ENCODE results near the gene ASXL1. TPM values are rescaled to one million over a fixed set of nuclear protein-coding genes. Genes with fewer than 3 reads are reported as not detected.

The ASXL1 gene
- total and polyA plus RNA-seq, 9 of the 15 experiments (the other 6 are each of a cell fraction or from before 2014, with no cell fraction given) = 6.5 to 65.3 (median 32.3) TPM

DNA sequence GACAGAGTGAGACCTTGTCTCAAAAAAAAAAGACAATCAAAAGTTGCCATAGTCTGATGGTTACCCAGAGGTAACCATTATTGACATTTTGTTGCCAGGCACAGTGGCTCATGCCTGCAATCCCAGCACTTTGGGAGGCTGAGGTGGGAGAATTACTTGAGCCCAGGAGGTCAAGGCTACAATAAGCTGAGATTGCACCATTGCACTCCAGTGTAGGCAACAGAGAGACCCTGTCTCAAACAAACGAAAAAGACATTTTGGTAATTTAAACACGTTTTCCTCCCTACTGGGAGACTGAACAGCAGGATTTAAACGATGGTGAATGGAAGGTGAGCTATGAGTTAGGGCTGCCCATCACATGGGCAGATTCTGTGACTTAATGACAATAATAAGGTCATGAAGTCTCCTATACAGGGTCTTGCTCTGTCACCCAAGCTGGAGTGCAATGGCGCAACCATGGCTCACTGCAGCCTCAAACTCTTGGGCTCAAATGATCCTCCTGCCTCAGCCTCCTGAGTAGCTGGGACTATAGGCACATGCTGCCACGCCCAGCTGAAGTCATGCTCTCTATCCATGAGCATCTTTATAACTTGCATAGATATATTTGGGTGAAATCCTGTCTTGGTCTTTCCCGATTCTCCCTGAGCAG, 4.2 kb upstream of the ASXL1 start (continued):
- TF ChIP-seq, protein P1, sequence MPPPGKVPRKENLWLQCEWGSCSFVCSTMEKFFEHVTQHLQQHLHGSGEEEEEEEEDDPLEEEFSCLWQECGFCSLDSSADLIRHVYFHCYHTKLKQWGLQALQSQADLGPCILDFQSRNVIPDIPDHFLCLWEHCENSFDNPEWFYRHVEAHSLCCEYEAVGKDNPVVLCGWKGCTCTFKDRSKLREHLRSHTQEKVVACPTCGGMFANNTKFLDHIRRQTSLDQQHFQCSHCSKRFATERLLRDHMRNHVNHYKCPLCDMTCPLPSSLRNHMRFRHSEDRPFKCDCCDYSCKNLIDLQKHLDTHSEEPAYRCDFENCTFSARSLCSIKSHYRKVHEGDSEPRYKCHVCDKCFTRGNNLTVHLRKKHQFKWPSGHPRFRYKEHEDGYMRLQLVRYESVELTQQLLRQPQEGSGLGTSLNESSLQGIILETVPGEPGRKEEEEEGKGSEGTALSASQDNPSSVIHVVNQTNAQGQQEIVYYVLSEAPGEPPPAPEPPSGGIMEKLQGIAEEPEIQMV (tag; conservative IDR thresholded peaks at IDR 0.05; ENCODE audit: low read depth) = no peak

DNA sequence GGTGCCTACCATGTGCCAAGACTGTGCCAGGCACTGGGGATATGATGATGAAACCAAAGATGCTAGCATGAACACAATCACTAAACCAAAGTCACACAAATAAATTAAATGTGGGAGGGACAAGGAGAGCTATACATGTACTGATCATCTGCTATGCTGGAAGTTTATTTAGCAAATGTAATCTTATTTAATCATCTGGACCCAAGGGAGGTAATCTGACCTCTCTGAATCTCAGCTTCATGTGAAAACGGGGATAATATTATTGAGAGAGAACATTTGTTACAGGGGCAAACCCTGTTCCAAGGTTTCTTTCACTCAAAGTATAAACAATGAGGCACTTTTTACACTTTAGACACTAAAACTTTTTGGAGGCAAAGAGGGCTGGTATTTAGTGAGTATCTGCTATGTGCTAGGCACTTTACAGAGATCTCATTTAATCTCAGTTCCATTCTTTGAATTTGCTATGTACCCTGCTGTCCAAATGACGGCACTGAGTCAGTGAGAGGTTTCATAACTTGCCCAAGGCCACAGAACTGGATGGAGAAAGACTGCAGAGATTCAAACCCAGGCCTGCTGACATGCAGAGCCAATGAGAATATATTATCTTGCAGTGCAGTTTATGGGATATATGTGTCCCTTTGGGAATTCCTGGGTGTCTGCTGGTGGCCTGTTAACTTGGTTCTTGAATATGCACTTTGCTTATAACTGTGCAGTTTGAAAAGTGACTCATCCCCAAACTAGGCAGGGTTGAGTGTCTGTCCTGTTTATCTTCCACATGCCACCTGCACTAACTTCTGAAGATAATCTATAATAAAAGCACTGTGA, 3.3 kb upstream of the ASXL1 start:
- no peak overlapping the region; the same call in 2 of the 3 replicates for H3K27ac ChIP-seq (ENCODE audit: extremely low read depth, low read depth, low read length)
- TF ChIP-seq BRF1 (IDR thresholded peaks at IDR 0.05; ENCODE audit: borderline replicate concordance, extremely low read depth, insufficient read length) = no peak
- TF ChIP-seq KLF16 (IDR thresholded peaks at IDR 0.05) = peak; percentile 22; the same call in 1 of the 2 replicates
- TF ChIP-seq BHLHE40 (IDR thresholded peaks at IDR 0.05; ENCODE audit: low read length) = no peak
- TF ChIP-seq SMARCC2 (IDR thresholded peaks at IDR 0.05; ENCODE audit: low read depth) = peak; percentile 59; the same call in 1 of the 2 replicates
- peak; percentile 51 for TF ChIP-seq TAL1 (IDR thresholded peaks at IDR 0.05)
- no peak for TF ChIP-seq SAFB2 (IDR thresholded peaks at IDR 0.05; ENCODE audit: borderline replicate concordance, low read depth, low read length, severe bottlenecking)
- peak; percentile 43; the same call in 1 of the 2 replicates for TF ChIP-seq EP300 (IDR thresholded peaks at IDR 0.05; ENCODE audit: low read length)
- TF ChIP-seq JUN (IDR thresholded peaks at IDR 0.05; ENCODE audit: borderline replicate concordance, low read depth, low read length) = peak; percentile 68; the same call in 1 of the 2 replicates
- TF ChIP-seq JUN (CRISPR knock-in tag; IDR thresholded peaks at IDR 0.05; ENCODE audit: borderline replicate concordance) = no peak
- no peak for TF ChIP-seq ZNF589 (CRISPR knock-in tag; IDR thresholded peaks at IDR 0.05; ENCODE audit: low read depth)
- TF ChIP-seq SUPT5H (IDR thresholded peaks at IDR 0.05) = no peak
- TF ChIP-seq, protein P2, sequence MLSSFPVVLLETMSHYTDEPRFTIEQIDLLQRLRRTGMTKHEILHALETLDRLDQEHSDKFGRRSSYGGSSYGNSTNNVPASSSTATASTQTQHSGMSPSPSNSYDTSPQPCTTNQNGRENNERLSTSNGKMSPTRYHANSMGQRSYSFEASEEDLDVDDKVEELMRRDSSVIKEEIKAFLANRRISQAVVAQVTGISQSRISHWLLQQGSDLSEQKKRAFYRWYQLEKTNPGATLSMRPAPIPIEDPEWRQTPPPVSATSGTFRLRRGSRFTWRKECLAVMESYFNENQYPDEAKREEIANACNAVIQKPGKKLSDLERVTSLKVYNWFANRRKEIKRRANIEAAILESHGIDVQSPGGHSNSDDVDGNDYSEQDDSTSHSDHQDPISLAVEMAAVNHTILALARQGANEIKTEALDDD (IDR thresholded peaks at IDR 0.05) = peak; percentile 91
- TF ChIP-seq MYC (IDR thresholded peaks at IDR 0.05; ENCODE audit: low read depth, low read length) = 0 out of 2 replicates have a peak, but pooled peaks have one; percentile 16
- no peak for TF ChIP-seq MYC (CRISPR knock-in tag; IDR thresholded peaks at IDR 0.05; ENCODE audit: borderline replicate concordance, low read depth)
- no peak for TF ChIP-seq TBP (optimal IDR thresholded peaks at IDR 0.05; ENCODE audit: low read depth, low read length)
- TF ChIP-seq DIDO1 (tag; IDR thresholded peaks at IDR 0.05; ENCODE audit: low read depth) = no peak
- TF ChIP-seq NRF1 (conservative IDR thresholded peaks at IDR 0.05 in 1 of 2, IDR thresholded peaks at IDR 0.05 in 1 of 2) = no peak

More for the DNA sequence above, 3.3 kb upstream of the ASXL1 start:
- peaks cover 7% of the 10 kb centered on the region; the same call in 1 of the 3 replicates for H3K36me3 ChIP-seq (ENCODE audit: control insufficient read depth, insufficient read depth, low read length)
- DNase-seq (ENCODE audit: extremely low read depth in 1 of 4, low spot score in 3 of 4) (peak in 2 of 4 experiments; percentile 32 to 60), FAIRE-seq (peak; percentile 75), ATAC-seq (no peak)
- H4K20me1 ChIP-seq (replicated peaks; ENCODE audit: control insufficient read depth, insufficient read depth, low read length) = peaks cover 8% of the 10 kb centered on the region
- H3K4me2 ChIP-seq (ENCODE audit: insufficient read depth, low read length) = no peak overlapping the region
- no peak overlapping the region for H3K4me3 ChIP-seq
- H3K4me1 ChIP-seq (replicated peaks in 1 of 2; ENCODE audit: control insufficient read depth in 2 of 2, insufficient read depth in 2 of 2, low read length in 2 of 2) = peaks cover 3 to 21% of the 10 kb centered on the region in 2 experiments
- H3K27me3 ChIP-seq (ENCODE audit: control insufficient read depth in 2 of 2, insufficient read depth in 2 of 2, low read length in 2 of 2) = no peaks in the 10 kb centered on the region
- ChIA-PET CTCF (ENCODE audit: low intra/inter-chr PET ratio) (no interaction called here), POLR2A (interaction anchor here (0.7 to 2.8 kb wide), 4 partner anchors 10 to 22 kb away, joined by 3 to 10 read pairs (median 4); no protein-coding TSS in a partner anchor)
- no peaks in the 10 kb centered on the region for H3K9me3 ChIP-seq (replicated peaks; ENCODE audit: control insufficient read depth, insufficient read depth, low read depth, low read length)
- H3K9ac ChIP-seq (ENCODE audit: insufficient read depth in 1 of 2, low read depth in 2 of 2, low read length in 2 of 2) = no peak overlapping the region
- intact Hi-C loops (cut with micrococcal nuclease) = loop anchor here (5.0 to 10.0 kb wide), 3 partner anchors 82 to 227 kb away; partner anchors contain the start of genes PLAGL2 and POFUT1
- no TSS peak for BruUV-seq (replicated peaks)
- H3K79me2 ChIP-seq (ENCODE audit: control insufficient read depth, insufficient read depth, low read length) = peaks cover 16% of the 10 kb centered on the region
- 11% methylated on average over 2 of the region's 2 CpGs for WGBS (ENCODE audit: insufficient coverage, low coverage, missing lambda C conversion rate)
- no peak overlapping the region for H2AFZ ChIP-seq (ENCODE audit: low read depth, low read length)
- in situ Hi-C loops (cut with MboI) = no loop called here
- no peaks in the 10 kb centered on the region for H3K9me1 ChIP-seq (ENCODE audit: control insufficient read depth, insufficient read depth, low read length)
